RWPE2 (cell line): ENCODE measurements around the gene ARHGEF37.

Experiments
- ATAC-seq: fragments of 200-7000 bp; cut with Tn5 transposase; 3 replicates; pipeline ENCODE4 v1.9.1; 2021; ENCODE audit warnings: low read depth
- DNase-seq: peaks from one replicate; pipeline ENCODE4 v3.0.0-alpha.2; 2020; ENCODE audit warnings: low spot score
- H3K27ac ChIP-seq: fragments of 450-650 bp; 2 replicates; pipeline ENCODE4 v1.5.1; 2017; ENCODE audit warnings: mild to moderate bottlenecking; ENCODE audit not compliant: poor library complexity, severe bottlenecking
- H3K27me3 ChIP-seq: fragments of 250-450 bp; sonication (Bioruptor Pico); 2 replicates; pipeline ENCODE4 v1.5.1; 2021; ENCODE audit warnings: mild to moderate bottlenecking, moderate library complexity; ENCODE audit not compliant: insufficient read depth, poor library complexity, severe bottlenecking
- H3K36me3 ChIP-seq: fragments of 250-450 bp; sonication (Bioruptor Pico); 2 replicates; pipeline ENCODE4 v1.5.1; 2020; ENCODE audit warnings: low read depth, mild to moderate bottlenecking, moderate library complexity
- H3K4me1 ChIP-seq: fragments of 250-450 bp; sonication (Bioruptor Pico); 2 replicates; pipeline ENCODE4 v1.5.1; 2021; ENCODE audit warnings: mild to moderate bottlenecking, moderate library complexity; ENCODE audit not compliant: insufficient read depth, poor library complexity, severe bottlenecking
- H3K4me3 ChIP-seq: fragments of 250-450 bp; sonication (Bioruptor Pico); 2 replicates; pipeline ENCODE4 v1.5.1; 2021; ENCODE audit warnings: mild to moderate bottlenecking, moderate library complexity; ENCODE audit not compliant: severe bottlenecking
- H3K9me3 ChIP-seq: fragments of 250-450 bp; sonication (Bioruptor Pico); 2 replicates; pipeline ENCODE4 v1.5.1; 2021; ENCODE audit warnings: mild to moderate bottlenecking, moderate library complexity; ENCODE audit not compliant: severe bottlenecking
- CTCF ChIP-seq: fragments of 450-650 bp; IDR thresholded peaks from one replicate; pipeline ENCODE4 v1.5.1; 2017; ENCODE audit warnings: mild to moderate bottlenecking, moderate library complexity; ENCODE audit not compliant: poor library complexity, severe bottlenecking

Gene ARHGEF37

DNA sequence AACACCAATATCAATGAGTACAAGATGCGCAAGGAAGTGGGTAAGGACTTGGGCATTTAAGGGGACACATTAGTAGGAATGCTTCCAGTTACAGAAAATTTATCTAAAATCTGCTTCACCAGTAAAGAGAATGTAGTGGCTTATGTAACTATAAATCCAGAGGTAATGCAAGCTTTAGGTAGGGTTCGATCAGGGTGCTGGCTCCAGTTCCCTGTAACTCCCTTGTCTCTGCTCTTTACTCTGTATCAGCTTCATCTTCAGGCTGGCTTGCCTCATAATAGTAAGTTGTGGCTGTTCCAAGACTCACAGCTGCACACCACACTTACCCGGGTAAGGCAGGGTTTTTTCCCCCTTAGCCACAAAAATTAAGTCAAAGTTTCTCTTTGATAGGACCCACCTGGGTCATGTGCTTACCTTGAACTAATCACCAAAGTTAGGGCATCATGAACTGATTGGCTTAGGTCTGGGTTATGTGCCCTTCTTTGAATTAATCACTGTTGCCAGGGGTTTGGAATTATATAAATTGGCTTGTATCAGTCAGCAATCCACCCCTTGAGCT, 35.5 kb downstream of the ARHGEF37 start:
- DNase-seq: no peak
- Histone ChIP-seq H3K27me3 (no peaks in the 10 kb centered on the region), H3K4me1 (peaks cover 15% of the 10 kb centered on the region), H3K4me3 (no peak overlapping the region), H3K36me3 (no peaks in the 10 kb centered on the region), H3K27ac (no peak overlapping the region), H3K9me3 (no peaks in the 10 kb centered on the region)
- ATAC-seq: no peak
- TF ChIP-seq CTCF: no peak

DNA sequence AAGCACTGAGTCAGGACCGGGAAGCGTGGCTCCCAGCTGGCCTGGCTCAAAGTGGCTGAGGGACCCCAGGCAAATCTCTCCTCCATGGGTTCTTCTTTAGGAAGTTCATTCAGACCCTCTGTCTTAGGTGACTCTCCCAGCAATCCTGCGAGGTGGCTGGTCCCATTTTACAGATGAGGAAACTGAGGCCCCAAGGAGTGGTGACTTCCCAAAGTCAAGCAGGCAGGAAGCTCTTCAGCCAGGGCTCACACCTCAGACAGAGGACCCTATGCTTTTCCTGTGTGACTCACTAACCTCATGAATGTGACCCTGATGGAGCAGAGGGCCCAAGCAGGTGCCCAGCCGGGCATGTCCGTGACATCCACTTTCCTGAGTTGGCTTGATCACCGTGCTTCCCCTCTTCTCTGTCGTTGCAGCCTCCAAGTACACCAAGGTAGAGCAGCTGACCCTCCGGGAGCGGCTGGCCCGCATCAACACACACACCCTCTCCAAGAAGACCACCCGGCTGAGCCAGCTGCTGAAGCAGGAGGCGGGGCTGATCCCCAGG, 36.5 kb downstream of the ARHGEF37 start:
- no peaks in the 10 kb centered on the region for H3K36me3 ChIP-seq
- ATAC-seq (no peak), DNase-seq (no peak)
- H3K9me3 ChIP-seq: no peaks in the 10 kb centered on the region
- no peaks in the 10 kb centered on the region for H3K27me3 ChIP-seq
- no peak overlapping the region for H3K4me3 ChIP-seq
- peaks cover 15% of the 10 kb centered on the region for H3K4me1 ChIP-seq
- no peak for TF ChIP-seq CTCF
- peak overlapping the region; percentile 65 for H3K27ac ChIP-seq

- Histone ChIP-seq H3K9me3 (no peaks in the 10 kb centered on the region), H3K36me3 (no peaks in the 10 kb centered on the region), H3K4me3 (no peak overlapping the region), H3K27ac (peak overlapping the region; percentile 65), H3K4me1 (peaks cover 15% of the 10 kb centered on the region), H3K27me3 (no peaks in the 10 kb centered on the region)
- DNase-seq (peak; percentile 92), ATAC-seq (peak; percentile 93)
- TF ChIP-seq CTCF: peak; percentile 95
Observed at GRCh38 chr5:149618581-149619248, 37.4 kb downstream of the ARHGEF37 start.

GRCh38 chr5:149621415-149622098, 40.3 kb downstream of the ARHGEF37 start:
- Histone ChIP-seq H3K4me1 (peaks cover 15% of the 10 kb centered on the region), H3K4me3 (no peak overlapping the region), H3K9me3 (no peaks in the 10 kb centered on the region), H3K27ac (no peak overlapping the region), H3K36me3 (no peaks in the 10 kb centered on the region), H3K27me3 (no peaks in the 10 kb centered on the region)
- DNase-seq (no peak), ATAC-seq (no peak)
- no peak for TF ChIP-seq CTCF

- DNase-seq: no peak
- ATAC-seq: no peak
- Histone ChIP-seq H3K36me3 (no peaks in the 10 kb centered on the region), H3K4me1 (peaks cover 15% of the 10 kb centered on the region), H3K4me3 (no peak overlapping the region), H3K27me3 (no peaks in the 10 kb centered on the region), H3K27ac (no peak overlapping the region), H3K9me3 (no peaks in the 10 kb centered on the region)
- no peak for TF ChIP-seq CTCF
Observed at GRCh38 chr5:149622466-149622865, 41.2 kb downstream of the ARHGEF37 start.
